H1 (cell line): ENCODE measurements around the gene SIDT1.

ENCODE experiments used
- EZH2 ChIP-seq: fragments of 200-600 bp; sonication (generic); IDR thresholded peaks from 2 replicates; pipeline ENCODE4 v1.7.1; 2012; ENCODE audit warnings: low read depth, mild to moderate bottlenecking, moderate library complexity, low read length, inconsistent platforms; ENCODE audit not compliant: severe bottlenecking
- MAX ChIP-seq: IDR thresholded peaks from 2 replicates; pipeline ENCODE4 v1.6.1; 2012; ENCODE audit warnings: inconsistent platforms
- POLR2A ChIP-seq, 2 experiments: IDR thresholded peaks; 1 replicate in 1 of 2; 2 replicates in 1 of 2; pipeline ENCODE4 v1.6.1; 2011; ENCODE audit warnings: low read depth in 2 of 2, low read length in 2 of 2, mild to moderate bottlenecking in 2 of 2; ENCODE audit errors: control extremely low read depth in 1 of 2
- POLR2AphosphoS5 ChIP-seq: IDR thresholded peaks from 2 replicates; pipeline ENCODE4 v1.6.1; 2011; ENCODE audit warnings: low read depth, low read length
- RAD21 ChIP-seq, 2 experiments: IDR thresholded peaks in 1 of 2; conservative IDR thresholded peaks in 1 of 2; 2 replicates each; pipeline ENCODE4 v1.6.1; 2011; ENCODE audit warnings: low read depth in 2 of 2, low read length in 2 of 2, improper control_type of control experiment in 1 of 2, inconsistent platforms in 1 of 2, mild to moderate bottlenecking in 1 of 2, moderate library complexity in 1 of 2
- SP2 ChIP-seq: IDR thresholded peaks from 2 replicates; pipeline ENCODE4 v1.6.1; 2012; ENCODE audit warnings: mild to moderate bottlenecking, low read length, inconsistent platforms
- TF ChIP-seq, protein P1 (sequence below), 3 experiments: IDR thresholded peaks; 1 replicate in 2 of 3; 2 replicates in 1 of 3; pipeline versions ENCODE4 v1.5.1 to v1.6.1; 2011; ENCODE audit warnings: low read length in 3 of 3, mild to moderate bottlenecking in 3 of 3, inconsistent platforms in 2 of 3, low read depth in 1 of 3, moderate library complexity in 1 of 3; ENCODE audit not compliant: insufficient read depth in 1 of 3; ENCODE audit errors: control extremely low read depth in 1 of 3

DNA sequence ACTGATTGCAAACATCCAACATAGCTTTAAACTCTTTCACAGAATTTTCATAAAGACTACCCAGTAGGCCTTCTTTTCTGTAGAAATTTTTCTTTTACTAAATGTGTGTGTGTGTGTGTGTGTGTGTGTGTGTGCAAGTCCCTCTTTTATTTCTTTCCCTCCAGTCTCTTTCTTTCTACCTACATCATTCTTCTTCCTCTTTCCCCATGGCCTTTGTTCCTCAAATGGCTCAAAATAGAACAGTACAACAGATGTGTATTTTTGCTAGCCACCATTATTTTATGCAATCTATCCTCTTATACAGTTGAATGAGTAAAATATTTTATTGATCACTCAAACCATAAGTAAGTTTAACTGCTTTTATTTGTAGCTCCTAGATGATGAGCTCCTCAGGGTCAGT lies 87.7 kb downstream of the SIDT1 start:
- no peak for TF ChIP-seq POLR2A (IDR thresholded peaks at IDR 0.05; ENCODE audit: control extremely low read depth in 1 of 2, low read depth in 2 of 2, low read length in 2 of 2)
- TF ChIP-seq POLR2AphosphoS5, result no peak
- TF ChIP-seq, protein P1, sequence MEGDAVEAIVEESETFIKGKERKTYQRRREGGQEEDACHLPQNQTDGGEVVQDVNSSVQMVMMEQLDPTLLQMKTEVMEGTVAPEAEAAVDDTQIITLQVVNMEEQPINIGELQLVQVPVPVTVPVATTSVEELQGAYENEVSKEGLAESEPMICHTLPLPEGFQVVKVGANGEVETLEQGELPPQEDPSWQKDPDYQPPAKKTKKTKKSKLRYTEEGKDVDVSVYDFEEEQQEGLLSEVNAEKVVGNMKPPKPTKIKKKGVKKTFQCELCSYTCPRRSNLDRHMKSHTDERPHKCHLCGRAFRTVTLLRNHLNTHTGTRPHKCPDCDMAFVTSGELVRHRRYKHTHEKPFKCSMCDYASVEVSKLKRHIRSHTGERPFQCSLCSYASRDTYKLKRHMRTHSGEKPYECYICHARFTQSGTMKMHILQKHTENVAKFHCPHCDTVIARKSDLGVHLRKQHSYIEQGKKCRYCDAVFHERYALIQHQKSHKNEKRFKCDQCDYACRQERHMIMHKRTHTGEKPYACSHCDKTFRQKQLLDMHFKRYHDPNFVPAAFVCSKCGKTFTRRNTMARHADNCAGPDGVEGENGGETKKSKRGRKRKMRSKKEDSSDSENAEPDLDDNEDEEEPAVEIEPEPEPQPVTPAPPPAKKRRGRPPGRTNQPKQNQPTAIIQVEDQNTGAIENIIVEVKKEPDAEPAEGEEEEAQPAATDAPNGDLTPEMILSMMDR (IDR thresholded peaks at IDR 0.05; ENCODE audit: control extremely low read depth in 1 of 3, insufficient read depth in 1 of 3, low read depth in 1 of 3, low read length in 3 of 3), result no peak
- no peak for TF ChIP-seq EZH2
- no peak for TF ChIP-seq MAX
- TF ChIP-seq RAD21 (IDR thresholded peaks at IDR 0.05 in 1 of 2, conservative IDR thresholded peaks at IDR 0.05 in 1 of 2; ENCODE audit: low read depth in 2 of 2, low read length in 2 of 2), result no peak
- no peak for TF ChIP-seq SP2
